H9 (cell line): ENCODE measurements around the gene MGAT4C. TPM values are rescaled to one million over a fixed set of nuclear protein-coding genes. Genes with fewer than 3 reads are reported as not detected.

Experiments
- DNase-seq: peaks from one replicate; pipeline ENCODE4 v3.0.0-alpha.2; 2017
- H2AFZ ChIP-seq: one replicate; pipeline ENCODE4 v1.6.1; 2013; ENCODE audit warnings: mild to moderate bottlenecking, low read length, control low read depth, moderate library complexity
- H2AK5ac ChIP-seq: 2 replicates; pipeline ENCODE4 v1.6.1; 2013; ENCODE audit warnings: low read length, control low read depth, mixed read lengths; ENCODE audit not compliant: insufficient read length
- H2BK120ac ChIP-seq: one replicate; pipeline ENCODE4 v1.6.1; 2013; ENCODE audit warnings: low read depth, mild to moderate bottlenecking, low read length, control low read depth, inconsistent platforms; ENCODE audit not compliant: poor library complexity, severe bottlenecking
- H2BK12ac ChIP-seq: 2 replicates; pipeline ENCODE4 v1.6.1; 2013; ENCODE audit warnings: low read length, control low read depth, mixed read lengths, low read depth; ENCODE audit not compliant: insufficient read length
- H2BK15ac ChIP-seq: 2 replicates; pipeline ENCODE4 v1.6.1; 2013; ENCODE audit warnings: low read depth, low read length, control low read depth
- H2BK20ac ChIP-seq: one replicate; pipeline ENCODE4 v1.6.1; 2013; ENCODE audit warnings: low read depth, mild to moderate bottlenecking, low read length, control low read depth, inconsistent platforms; ENCODE audit not compliant: poor library complexity, severe bottlenecking
- H2BK5ac ChIP-seq: 2 replicates; pipeline ENCODE4 v1.6.1; 2013; ENCODE audit warnings: low read length, control low read depth, mixed read lengths; ENCODE audit not compliant: insufficient read length
- H3K14ac ChIP-seq: 2 replicates; pipeline ENCODE4 v1.6.1; 2013; ENCODE audit warnings: low read length, control low read depth; ENCODE audit not compliant: insufficient read depth
- H3K18ac ChIP-seq: 2 replicates; pipeline ENCODE4 v1.6.1; 2013; ENCODE audit warnings: low read depth, mild to moderate bottlenecking, mixed read lengths, low read length, control low read depth; ENCODE audit not compliant: insufficient read length
- H3K23ac ChIP-seq: 2 replicates; pipeline ENCODE4 v1.6.1; 2013; ENCODE audit warnings: low read length, control low read depth, mixed read lengths, low read depth; ENCODE audit not compliant: insufficient read length
- H3K23me2 ChIP-seq: 2 replicates; pipeline ENCODE4 v1.6.1; 2013; ENCODE audit warnings: low read depth, mild to moderate bottlenecking, mixed read lengths, low read length, control low read depth; ENCODE audit not compliant: insufficient read length, poor library complexity, severe bottlenecking
- H3K27ac ChIP-seq: 2 replicates; pipeline ENCODE4 v1.5.1; 2013; ENCODE audit warnings: low read length, control low read depth, mixed read lengths, low read depth; ENCODE audit not compliant: insufficient read length
- H3K27me3 ChIP-seq: 2 replicates; pipeline ENCODE4 v1.6.1; 2013; ENCODE audit warnings: low read length, control low read depth, inconsistent platforms; ENCODE audit not compliant: insufficient read depth
- H3K4ac ChIP-seq: 2 replicates; pipeline ENCODE4 v1.6.1; 2013; ENCODE audit warnings: low read depth, mild to moderate bottlenecking, control low read depth, inconsistent platforms, low read length, moderate library complexity
- H3K4me1 ChIP-seq: 2 replicates; pipeline ENCODE4 v1.6.1; 2013; ENCODE audit warnings: low read length, control low read depth, inconsistent platforms; ENCODE audit not compliant: insufficient read depth
- H3K4me2 ChIP-seq: 2 replicates; pipeline ENCODE4 v1.6.1; 2013; ENCODE audit warnings: low read length, control low read depth, mixed read lengths; ENCODE audit not compliant: insufficient read length, insufficient read depth
- H3K56ac ChIP-seq: 2 replicates; pipeline ENCODE4 v1.6.1; 2013; ENCODE audit warnings: low read depth, mild to moderate bottlenecking, mixed read lengths, low read length, control low read depth; ENCODE audit not compliant: insufficient read length
- H3K79me1 ChIP-seq: 2 replicates; pipeline ENCODE4 v1.6.1; 2013; ENCODE audit warnings: low read depth, mild to moderate bottlenecking, moderate library complexity, low read length, control low read depth, inconsistent platforms; ENCODE audit not compliant: insufficient read depth, poor library complexity, severe bottlenecking
- H3K79me2 ChIP-seq: 2 replicates; pipeline ENCODE4 v1.6.1; 2013; ENCODE audit warnings: low read length, control low read depth, inconsistent platforms; ENCODE audit not compliant: insufficient read depth
- H3K9ac ChIP-seq: 2 replicates; pipeline ENCODE4 v1.6.1; 2013; ENCODE audit warnings: low read length, control low read depth, mixed read lengths; ENCODE audit not compliant: insufficient read length; ENCODE audit errors: extremely low read depth
- H3K9me3 ChIP-seq: one replicate; pipeline ENCODE4 v1.6.1; 2013; ENCODE audit warnings: low read depth, low read length, inconsistent platforms; ENCODE audit not compliant: control insufficient read depth
- H3T11ph ChIP-seq: one replicate; pipeline ENCODE4 v1.6.1; 2013; ENCODE audit warnings: mild to moderate bottlenecking, low read length, control low read depth, inconsistent platforms
- H4K20me1 ChIP-seq: one replicate; pipeline ENCODE4 v1.6.1; 2013; ENCODE audit not compliant: control insufficient read depth, insufficient read length, insufficient read depth
- H4K5ac ChIP-seq: 2 replicates; pipeline ENCODE4 v1.6.1; 2013; ENCODE audit warnings: low read depth, mild to moderate bottlenecking, mixed read lengths, low read length, control low read depth; ENCODE audit not compliant: insufficient read length
- H4K8ac ChIP-seq: replicated peaks from 2 replicates; pipeline ENCODE4 v1.6.1; 2013; ENCODE audit warnings: low read length, control low read depth, mixed read lengths, low read depth; ENCODE audit not compliant: insufficient read length
- H4K91ac ChIP-seq: 2 replicates; pipeline ENCODE4 v1.6.1; 2013; ENCODE audit warnings: low read depth, mild to moderate bottlenecking, moderate library complexity, mixed read lengths, low read length, control low read depth; ENCODE audit not compliant: insufficient read length
- H3K27ac Mint-ChIP-seq, 3 experiments: 2 replicates in 2 of 3; 3 replicates in 1 of 3; pipeline ENCODE4 v1.8.0; 2020 to 2021; ENCODE audit warnings: mixed read lengths in 3 of 3, mild to moderate bottlenecking in 1 of 3, moderate library complexity in 1 of 3
- H3K27me3 Mint-ChIP-seq: 2 replicates; pipeline ENCODE4 v1.8.0; 2021; ENCODE audit warnings: low read depth, mild to moderate bottlenecking, moderate library complexity, mixed read lengths
- H3K36me3 Mint-ChIP-seq, 3 experiments: 2 replicates in 2 of 3; 3 replicates in 1 of 3; pipeline ENCODE4 v1.8.0; 2020 to 2021; ENCODE audit warnings: low read depth in 3 of 3, mixed read lengths in 3 of 3; ENCODE audit not compliant: insufficient read depth in 1 of 3
- H3K4me1 Mint-ChIP-seq, 2 experiments: 2 replicates each; pipeline ENCODE4 v1.8.0; 2020; ENCODE audit warnings: mixed read lengths in 2 of 2
- H3K4me3 Mint-ChIP-seq, 2 experiments: 2 replicates in 1 of 2; 3 replicates in 1 of 2; pipeline ENCODE4 v1.8.0; 2020 to 2021; ENCODE audit warnings: mild to moderate bottlenecking in 2 of 2, mixed read lengths in 2 of 2, moderate library complexity in 1 of 2
- H3K9me3 Mint-ChIP-seq, 2 experiments: 2 replicates in 1 of 2; 3 replicates in 1 of 2; pipeline ENCODE4 v1.8.0; 2020; ENCODE audit warnings: mild to moderate bottlenecking in 2 of 2, mixed read lengths in 2 of 2, moderate library complexity in 1 of 2
- CTCF ChIP-seq: fragments of 200-600 bp; sonication (generic); conservative IDR thresholded peaks from 3 replicates; pipeline ENCODE4 v1.8.0; 2021; ENCODE audit warnings: antibody characterized with exemption, mild to moderate bottlenecking
- WGBS: extraction: QIAGEN DNeasy Blood & Tissue Kit; methylation state at CpG from one replicate; pipeline ENCODE4 v1.1.7; 2013; ENCODE audit warnings: missing lambda C conversion rate, low lambda C conversion rate, mixed read lengths; ENCODE audit not compliant: insufficient read length; ENCODE audit errors: extremely low coverage; 5-methylcytosine and 5-hydroxymethylcytosine counted together
- total RNA-seq: library from RNA; stranded (reverse); gene quantifications from 2 replicates; pipeline ENCODE4 v1.2.1, GENCODE V29; 2021

Gene MGAT4C
- total RNA-seq, 1 experiment from 2014 or later: 1.3 TPM

GRCh38 chr12:85993746-85994145 lies 262.4 kb downstream of the MGAT4C start:
- Histone ChIP-seq H3K27ac (no peak overlapping the region), H2BK120ac (no peak overlapping the region), H2AK5ac (no peak overlapping the region), H4K91ac (no peak overlapping the region), H2AFZ (no peak overlapping the region), H3K14ac (no peak overlapping the region), H3K4me2 (no peak overlapping the region), H4K5ac (no peak overlapping the region), H4K20me1 (no peaks in the 10 kb centered on the region), H2BK12ac (no peak overlapping the region), H3T11ph (no peak overlapping the region), H3K23ac (no peak overlapping the region), H2BK15ac (no peak overlapping the region), H3K56ac (no peak overlapping the region), H3K9me3 (peaks cover 25% of the 10 kb centered on the region), H3K27me3 (no peaks in the 10 kb centered on the region), H3K79me1 (no peaks in the 10 kb centered on the region), H2BK20ac (no peak overlapping the region), H3K4me1 (no peaks in the 10 kb centered on the region), H3K23me2 (no peaks in the 10 kb centered on the region), H3K9ac (no peak overlapping the region), H3K4ac (no peak overlapping the region), H3K79me2 (no peaks in the 10 kb centered on the region), H4K8ac (no peak overlapping the region), H2BK5ac (no peak overlapping the region), H3K18ac (no peak overlapping the region)
- Mint-ChIP-seq H3K36me3 (peaks cover 20 to 44% (median 33%) of the 10 kb centered on the region in 3 experiments), H3K4me1 (no peaks in the 10 kb centered on the region), H3K27me3 (no peaks in the 10 kb centered on the region), H3K9me3 (peaks cover 40 to 54% of the 10 kb centered on the region in 2 experiments), H3K4me3 (no peak overlapping the region), H3K27ac (peak overlapping the region in 1 of 3 experiments; percentile 75; a peak in 1 of 7 replicates)
- DNase-seq: no peak
- WGBS: no CpG with 5 or more reads among the region's 4 CpGs
- TF ChIP-seq CTCF: no peak
